HUES64 (cell line): ENCODE results near the gene MITF.

ENCODE experiments used
- H3K27ac ChIP-seq: 2 replicates; pipeline ENCODE4 v1.7.0; 2013; ENCODE audit warnings: low read depth, low read length, inconsistent platforms
- H3K27me3 ChIP-seq: 2 replicates; pipeline ENCODE4 v1.6.1; 2013; ENCODE audit warnings: mild to moderate bottlenecking, low read length; ENCODE audit not compliant: insufficient read depth
- H3K36me3 ChIP-seq: 2 replicates; pipeline ENCODE4 v1.6.1; 2013; ENCODE audit warnings: mild to moderate bottlenecking, low read length; ENCODE audit not compliant: insufficient read depth
- H3K4me1 ChIP-seq: 2 replicates; pipeline ENCODE4 v1.6.1; 2013; ENCODE audit warnings: mild to moderate bottlenecking, low read length, moderate library complexity; ENCODE audit not compliant: insufficient read depth
- H3K4me3 ChIP-seq: 2 replicates; pipeline ENCODE4 v1.5.1; 2013; ENCODE audit warnings: mild to moderate bottlenecking, low read length, moderate library complexity
- H3K9ac ChIP-seq: 2 replicates; pipeline ENCODE4 v1.6.1; 2013; ENCODE audit warnings: mild to moderate bottlenecking, low read depth, low read length
- H3K9me3 ChIP-seq: 2 replicates; pipeline ENCODE4 v1.6.1; 2013; ENCODE audit warnings: low read depth, low read length; ENCODE audit not compliant: insufficient read depth
- WGBS: fragments of 150-250, 120-280 bp; methylation state at CpG from one replicate; pipeline ENCODE4 v1.1.7; 2013; ENCODE audit warnings: missing lambda C conversion rate; 5-methylcytosine and 5-hydroxymethylcytosine counted together

Gene MITF

GRCh38 chr3:69925506-69925905, 186.2 kb downstream of the MITF start:
- Histone ChIP-seq H3K27me3 (no peaks in the 10 kb centered on the region), H3K4me1 (no peaks in the 10 kb centered on the region), H3K36me3 (no peaks in the 10 kb centered on the region), H3K9me3 (no peaks in the 10 kb centered on the region), H3K27ac (no peak overlapping the region), H3K4me3 (no peak overlapping the region), H3K9ac (no peak overlapping the region)

GRCh38 chr3:69926385-69926784, 187.1 kb downstream of the MITF start:
- WGBS: 94% methylated on average over 8 of the region's 8 CpGs
- Histone ChIP-seq H3K9me3 (no peaks in the 10 kb centered on the region), H3K9ac (no peak overlapping the region), H3K4me1 (no peaks in the 10 kb centered on the region), H3K36me3 (no peaks in the 10 kb centered on the region), H3K27me3 (no peaks in the 10 kb centered on the region), H3K27ac (no peak overlapping the region), H3K4me3 (no peak overlapping the region)

- no peaks in the 10 kb centered on the region for H3K4me1 ChIP-seq
- H3K4me3 ChIP-seq: no peak overlapping the region
- no peak overlapping the region for H3K9ac ChIP-seq
- H3K27me3 ChIP-seq: no peaks in the 10 kb centered on the region
- no peak overlapping the region for H3K27ac ChIP-seq
- H3K36me3 ChIP-seq: no peaks in the 10 kb centered on the region
- H3K9me3 ChIP-seq: no peaks in the 10 kb centered on the region
Observed at GRCh38 chr3:69927571-69927970, 188.3 kb downstream of the MITF start.

- no peaks in the 10 kb centered on the region for H3K9me3 ChIP-seq
- no peaks in the 10 kb centered on the region for H3K36me3 ChIP-seq
- H3K27me3 ChIP-seq: no peaks in the 10 kb centered on the region
- 94% methylated on average over 4 of the region's 4 CpGs for WGBS
- no peak overlapping the region for H3K27ac ChIP-seq
- H3K4me3 ChIP-seq: no peak overlapping the region
- no peaks in the 10 kb centered on the region for H3K4me1 ChIP-seq
- no peak overlapping the region for H3K9ac ChIP-seq
Observed at GRCh38 chr3:69929019-69929418, 189.8 kb downstream of the MITF start.

GRCh38 chr3:69930564-69930963, 191.3 kb downstream of the MITF start:
- WGBS: 90% methylated on average over 2 of the region's 2 CpGs
- no peaks in the 10 kb centered on the region for H3K36me3 ChIP-seq
- H3K27ac ChIP-seq: no peak overlapping the region
- no peaks in the 10 kb centered on the region for H3K9me3 ChIP-seq
- H3K27me3 ChIP-seq: no peaks in the 10 kb centered on the region
- H3K4me1 ChIP-seq: no peaks in the 10 kb centered on the region
- H3K4me3 ChIP-seq: no peak overlapping the region
- H3K9ac ChIP-seq: no peak overlapping the region

GRCh38 chr3:69932087-69932486, 192.8 kb downstream of the MITF start:
- Histone ChIP-seq H3K36me3 (no peaks in the 10 kb centered on the region), H3K9ac (no peak overlapping the region), H3K9me3 (no peaks in the 10 kb centered on the region), H3K4me1 (no peaks in the 10 kb centered on the region), H3K27ac (no peak overlapping the region), H3K4me3 (no peak overlapping the region), H3K27me3 (no peaks in the 10 kb centered on the region)
- WGBS: 82% methylated on average over 2 of the region's 2 CpGs

- no peaks in the 10 kb centered on the region for H3K9me3 ChIP-seq
- no peaks in the 10 kb centered on the region for H3K4me1 ChIP-seq
- no peak overlapping the region for H3K27ac ChIP-seq
- WGBS: 94% methylated on average over 2 of the region's 3 CpGs
- H3K4me3 ChIP-seq: no peak overlapping the region
- no peaks in the 10 kb centered on the region for H3K36me3 ChIP-seq
- no peaks in the 10 kb centered on the region for H3K27me3 ChIP-seq
- no peak overlapping the region for H3K9ac ChIP-seq
Observed at GRCh38 chr3:69932501-69932900, 193.2 kb downstream of the MITF start.

GRCh38 chr3:69934398-69934797, 195.1 kb downstream of the MITF start:
- Histone ChIP-seq H3K9me3 (no peaks in the 10 kb centered on the region), H3K36me3 (no peaks in the 10 kb centered on the region), H3K4me3 (no peak overlapping the region), H3K27me3 (no peaks in the 10 kb centered on the region), H3K27ac (no peak overlapping the region), H3K9ac (no peak overlapping the region), H3K4me1 (no peaks in the 10 kb centered on the region)
- 79% methylated on average over 2 of the region's 2 CpGs for WGBS

GRCh38 chr3:69936266-69936665, 197.0 kb downstream of the MITF start:
- no peaks in the 10 kb centered on the region for H3K27me3 ChIP-seq
- no peaks in the 10 kb centered on the region for H3K4me1 ChIP-seq
- no peak overlapping the region for H3K4me3 ChIP-seq
- no peaks in the 10 kb centered on the region for H3K36me3 ChIP-seq
- no peak overlapping the region for H3K9ac ChIP-seq
- H3K27ac ChIP-seq: no peak overlapping the region
- 91% methylated on average over 6 of the region's 6 CpGs for WGBS
- no peaks in the 10 kb centered on the region for H3K9me3 ChIP-seq

GRCh38 chr3:69938061-69938460, 198.8 kb downstream of the MITF start:
- H3K27me3 ChIP-seq: no peaks in the 10 kb centered on the region
- no peak overlapping the region for H3K27ac ChIP-seq
- WGBS: 93% methylated on average over 6 of the region's 6 CpGs
- no peaks in the 10 kb centered on the region for H3K4me1 ChIP-seq
- H3K9me3 ChIP-seq: no peaks in the 10 kb centered on the region
- H3K4me3 ChIP-seq: no peak overlapping the region
- no peak overlapping the region for H3K9ac ChIP-seq
- H3K36me3 ChIP-seq: no peaks in the 10 kb centered on the region

GRCh38 chr3:69938931-69939330, 199.7 kb downstream of the MITF start:
- H3K27ac ChIP-seq: no peak overlapping the region

GRCh38 chr3:69941037-69941436, 201.8 kb downstream of the MITF start:
- WGBS: 91% methylated on average over 3 of the region's 3 CpGs
- H3K9ac ChIP-seq: no peak overlapping the region

More at GRCh38 chr3:69938931-69939330, 199.7 kb downstream of the MITF start:
- Histone ChIP-seq H3K4me3 (no peak overlapping the region), H3K27me3 (no peaks in the 10 kb centered on the region), H3K9ac (no peak overlapping the region), H3K36me3 (no peaks in the 10 kb centered on the region), H3K9me3 (no peaks in the 10 kb centered on the region), H3K4me1 (no peaks in the 10 kb centered on the region)
- 94% methylated on average over 3 of the region's 3 CpGs for WGBS

More at GRCh38 chr3:69941037-69941436, 201.8 kb downstream of the MITF start:
- H3K4me1 ChIP-seq: peaks cover 8% of the 10 kb centered on the region; the same call in 1 of the 2 replicates
- no peaks in the 10 kb centered on the region for H3K36me3 ChIP-seq
- H3K27me3 ChIP-seq: no peaks in the 10 kb centered on the region
- H3K4me3 ChIP-seq: no peak overlapping the region
- H3K9me3 ChIP-seq: no peaks in the 10 kb centered on the region
- no peak overlapping the region for H3K27ac ChIP-seq
